Activated naive CD4-positive, alpha-beta T cell treated with anti-CD3 and anti-CD28 coated beads for 36 hours (primary cell): ENCODE data around the gene DMWD. TPM values are rescaled to one million over a fixed set of nuclear protein-coding genes. Genes with fewer than 3 reads are reported as not detected.

Experiments used
- CTCF ChIA-PET: fragments of 350-600 bp; sonication (Branson Sonifier 250); formaldehyde crosslinking; loops from one replicate; lab custom pipeline; 2021; ENCODE audit warnings: antibody characterized with exemption; lab: Charles Lee
- DNase-seq: peaks from one replicate; pipeline ENCODE4 v3.0.0-alpha.2; 2020
- H3K27ac Mint-ChIP-seq: one replicate; pipeline ENCODE4 v1.8.0; 2021; ENCODE audit warnings: mild to moderate bottlenecking, mixed read lengths
- H3K27me3 Mint-ChIP-seq: one replicate; pipeline ENCODE4 v1.8.0; 2021; ENCODE audit warnings: low read depth, mixed read lengths
- H3K36me3 Mint-ChIP-seq: one replicate; pipeline ENCODE4 v1.8.0; 2021; ENCODE audit warnings: low read depth, mixed read lengths
- H3K4me1 Mint-ChIP-seq: one replicate; pipeline ENCODE4 v1.8.0; 2021; ENCODE audit warnings: low read depth, mixed read lengths
- H3K4me3 Mint-ChIP-seq: one replicate; pipeline ENCODE4 v1.8.0; 2021; ENCODE audit warnings: mild to moderate bottlenecking, moderate library complexity, mixed read lengths
- H3K9me3 Mint-ChIP-seq: one replicate; pipeline ENCODE4 v1.8.0; 2021; ENCODE audit warnings: mixed read lengths
- intact Hi-C: fragments of 100-400 bp; cut with micrococcal nuclease; formaldehyde crosslinking; loops from one replicate; pipeline ENCODE4 v1.15.1; 2023
- total RNA-seq, 2 experiments: library from RNA; stranded (reverse); gene quantifications; one replicate each; pipeline ENCODE4 v1.2.3, GENCODE V29; 2021

Gene DMWD
- total RNA-seq, 2 experiments from 2014 or later = 28.6 to 29.1 TPM

- H3K9me3 Mint-ChIP-seq = no peaks in the 10 kb centered on the region
- CTCF ChIA-PET = no interaction called here
- H3K4me1 Mint-ChIP-seq = peaks cover 10% of the 10 kb centered on the region
- DNase-seq = no peak
- no peak overlapping the region for H3K4me3 Mint-ChIP-seq
- intact Hi-C loops = no loop called here
- peaks cover 23% of the 10 kb centered on the region for H3K27me3 Mint-ChIP-seq
- H3K36me3 Mint-ChIP-seq = no peaks in the 10 kb centered on the region
- no peak overlapping the region for H3K27ac Mint-ChIP-seq
Observed at GRCh38 chr19:45766296-45766868, 26.3 kb downstream of the DMWD start.

GRCh38 chr19:45765702-45766295, 26.8 kb downstream of the DMWD start:
- DNase-seq = no peak
- CTCF ChIA-PET = no interaction called here
- intact Hi-C loops = no loop called here
- Mint-ChIP-seq H3K4me1 (peaks cover 10% of the 10 kb centered on the region), H3K27me3 (peaks cover 20% of the 10 kb centered on the region), H3K27ac (no peak overlapping the region), H3K9me3 (no peaks in the 10 kb centered on the region), H3K4me3 (no peak overlapping the region), H3K36me3 (no peaks in the 10 kb centered on the region)

GRCh38 chr19:45764945-45765701, 27.5 kb downstream of the DMWD start:
- Mint-ChIP-seq H3K9me3 (no peaks in the 10 kb centered on the region), H3K4me1 (peaks cover 8% of the 10 kb centered on the region), H3K27me3 (peaks cover 20% of the 10 kb centered on the region), H3K36me3 (no peaks in the 10 kb centered on the region), H3K27ac (no peak overlapping the region), H3K4me3 (no peak overlapping the region)
- DNase-seq = no peak
- CTCF ChIA-PET = no interaction called here
- intact Hi-C loops = no loop called here

GRCh38 chr19:45764475-45764874, 28.2 kb downstream of the DMWD start:
- Mint-ChIP-seq H3K27me3 (peaks cover 21% of the 10 kb centered on the region), H3K4me3 (no peak overlapping the region), H3K27ac (no peak overlapping the region), H3K36me3 (no peaks in the 10 kb centered on the region), H3K9me3 (no peaks in the 10 kb centered on the region), H3K4me1 (peaks cover 5% of the 10 kb centered on the region)
- DNase-seq = no peak
- CTCF ChIA-PET = no interaction called here
- intact Hi-C loops = no loop called here

GRCh38 chr19:45763691-45764294, 28.9 kb downstream of the DMWD start:
- Mint-ChIP-seq H3K27me3 (peaks cover 23% of the 10 kb centered on the region), H3K36me3 (no peaks in the 10 kb centered on the region), H3K9me3 (no peaks in the 10 kb centered on the region), H3K4me3 (no peak overlapping the region), H3K27ac (no peak overlapping the region), H3K4me1 (peaks cover 4% of the 10 kb centered on the region)
- intact Hi-C loops = no loop called here
- DNase-seq = no peak
- CTCF ChIA-PET = no interaction called here

- no peak overlapping the region for H3K27ac Mint-ChIP-seq
- H3K27me3 Mint-ChIP-seq = peaks cover 22% of the 10 kb centered on the region
- H3K9me3 Mint-ChIP-seq = no peaks in the 10 kb centered on the region
- CTCF ChIA-PET = no interaction called here
- peaks cover 4% of the 10 kb centered on the region for H3K4me1 Mint-ChIP-seq
- H3K36me3 Mint-ChIP-seq = no peaks in the 10 kb centered on the region
- H3K4me3 Mint-ChIP-seq = no peak overlapping the region
- DNase-seq = no peak
- intact Hi-C loops = no loop called here
Observed at GRCh38 chr19:45762870-45763631, 29.6 kb downstream of the DMWD start.

- no peaks in the 10 kb centered on the region for H3K9me3 Mint-ChIP-seq
- H3K27ac Mint-ChIP-seq = no peak overlapping the region
- no peaks in the 10 kb centered on the region for H3K4me1 Mint-ChIP-seq
- CTCF ChIA-PET = interaction anchor here (0.6 kb wide), 1 partner anchor 1341 kb away, joined by 3 read pairs; no protein-coding TSS in a partner anchor
- DNase-seq = no peak
- H3K27me3 Mint-ChIP-seq = peaks cover 15% of the 10 kb centered on the region
- no peaks in the 10 kb centered on the region for H3K36me3 Mint-ChIP-seq
- intact Hi-C loops = no loop called here
- no peak overlapping the region for H3K4me3 Mint-ChIP-seq
Observed at GRCh38 chr19:45761714-45762113, 30.9 kb downstream of the DMWD start.

GRCh38 chr19:45758921-45759320, 33.7 kb downstream of the DMWD start:
- peaks cover 3% of the 10 kb centered on the region for H3K27me3 Mint-ChIP-seq
- no peak overlapping the region for H3K27ac Mint-ChIP-seq
- CTCF ChIA-PET = no interaction called here
- no peaks in the 10 kb centered on the region for H3K4me1 Mint-ChIP-seq
- H3K36me3 Mint-ChIP-seq = no peaks in the 10 kb centered on the region
- no peak for DNase-seq
- intact Hi-C loops = no loop called here
- no peaks in the 10 kb centered on the region for H3K9me3 Mint-ChIP-seq
- H3K4me3 Mint-ChIP-seq = no peak overlapping the region

GRCh38 chr19:45757695-45758094, 35.0 kb downstream of the DMWD start:
- H3K4me1 Mint-ChIP-seq = no peaks in the 10 kb centered on the region
- no peak overlapping the region for H3K4me3 Mint-ChIP-seq
- intact Hi-C loops = no loop called here
- CTCF ChIA-PET = interaction anchor here (0.7 to 1.4 kb wide), 2 partner anchors 42 to 434 kb away, joined by 4 to 7 read pairs; no protein-coding TSS in a partner anchor
- no peaks in the 10 kb centered on the region for H3K36me3 Mint-ChIP-seq
- no peak for DNase-seq
- H3K9me3 Mint-ChIP-seq = no peaks in the 10 kb centered on the region
- H3K27me3 Mint-ChIP-seq = peaks cover 3% of the 10 kb centered on the region
- no peak overlapping the region for H3K27ac Mint-ChIP-seq

GRCh38 chr19:45754323-45754722, 38.3 kb downstream of the DMWD start:
- H3K36me3 Mint-ChIP-seq = no peaks in the 10 kb centered on the region
- CTCF ChIA-PET = interaction anchor here (1.1 to 1.2 kb wide), 2 partner anchors 61 to 63 kb away, joined by 3 read pairs; no protein-coding TSS in a partner anchor
- H3K4me3 Mint-ChIP-seq = no peak overlapping the region
- no peak overlapping the region for H3K27ac Mint-ChIP-seq
- no peaks in the 10 kb centered on the region for H3K4me1 Mint-ChIP-seq
- no peaks in the 10 kb centered on the region for H3K9me3 Mint-ChIP-seq
- H3K27me3 Mint-ChIP-seq = peaks cover under 1% of the 10 kb centered on the region
- DNase-seq = no peak
- intact Hi-C loops = no loop called here

GRCh38 chr19:45753548-45753947, 39.1 kb downstream of the DMWD start:
- DNase-seq = no peak
- Mint-ChIP-seq H3K36me3 (no peaks in the 10 kb centered on the region), H3K27me3 (no peaks in the 10 kb centered on the region), H3K4me3 (no peak overlapping the region), H3K9me3 (no peaks in the 10 kb centered on the region), H3K27ac (no peak overlapping the region), H3K4me1 (no peaks in the 10 kb centered on the region)
- intact Hi-C loops = no loop called here
- CTCF ChIA-PET = interaction anchor here (1.0 to 1.3 kb wide), 3 partner anchors 16 to 60 kb away, joined by 3 read pairs; partner anchors contain the start of gene SIX5

GRCh38 chr19:45752639-45753038, 40.0 kb downstream of the DMWD start:
- CTCF ChIA-PET = interaction anchor here (1.3 kb wide), 1 partner anchor 59 kb away, joined by 3 read pairs; no protein-coding TSS in a partner anchor
- no peak overlapping the region for H3K27ac Mint-ChIP-seq
- no peaks in the 10 kb centered on the region for H3K36me3 Mint-ChIP-seq

More at GRCh38 chr19:45752639-45753038, 40.0 kb downstream of the DMWD start:
- no peaks in the 10 kb centered on the region for H3K9me3 Mint-ChIP-seq
- no peak for DNase-seq
- intact Hi-C loops = no loop called here
- no peaks in the 10 kb centered on the region for H3K4me1 Mint-ChIP-seq
- H3K4me3 Mint-ChIP-seq = no peak overlapping the region
- no peaks in the 10 kb centered on the region for H3K27me3 Mint-ChIP-seq
